A549 (cell line): Measurements from ENCODE around the gene EFCAB11.

Experiments used
- GATA3 ChIP-seq: IDR thresholded peaks from 2 replicates; pipeline ENCODE4 v1.6.1; 2012; ENCODE audit warnings: borderline replicate concordance
- RAD21 ChIP-seq, 2 experiments: fragments of >200 bp in 1 of 2; sonication (Bioruptor Twin) in 1 of 2; formaldehyde crosslinking in 1 of 2; IDR thresholded peaks in 1 of 2; conservative IDR thresholded peaks in 1 of 2; 2 replicates in 1 of 2; 3 replicates in 1 of 2; pipeline ENCODE4 v1.6.1; 2012 to 2018; ENCODE audit warnings: inconsistent platforms in 1 of 2

- no peak for TF ChIP-seq GATA3
- TF ChIP-seq RAD21 (conservative IDR thresholded peaks at IDR 0.05 in 1 of 2, IDR thresholded peaks at IDR 0.05 in 1 of 2), result no peak
These were observed 5.4 kb upstream of the EFCAB11 start for GRCh38 chr14:89959853-89960445.
